SK-N-SH (cell line): ENCODE measurements around the gene TMEM179B. TPM values are rescaled to one million over a fixed set of nuclear protein-coding genes. Genes with fewer than 3 reads are reported as not detected.

Experiments used
- CTCF ChIA-PET: fragments of 300-600, 350-600 bp; formaldehyde crosslinking; extraction: SDS; loops from one replicate; lab custom pipeline; 2021; lab: Yijun Ruan, JAX
- POLR2A ChIA-PET: fragments of 350-600 bp; sonication (Branson Sonifier 250); formaldehyde crosslinking; extraction: SDS; loops from one replicate; lab custom pipeline; 2020; ENCODE audit warnings: antibody characterized with exemption, inconsistent platforms; lab: Yijun Ruan, JAX
- DNase-seq: peaks from one replicate; pipeline ENCODE4 v3.0.0; 2012
- H2AFZ ChIP-seq: fragments of 200-600 bp; sonication (generic); 2 replicates; pipeline ENCODE4 v1.8.1; 2016; ENCODE audit warnings: antibody characterized with exemption, mild to moderate bottlenecking, low read depth
- H3F3A ChIP-seq: fragments of 200-600 bp; sonication (generic); replicated peaks from 2 replicates; pipeline ENCODE3; 2016; ENCODE audit warnings: antibody characterized with exemption, mild to moderate bottlenecking; ENCODE audit not compliant: insufficient read depth
- H3K27ac ChIP-seq, 2 experiments: fragments of 200-500 bp in 1 of 2; fragments of 200-600 bp in 1 of 2; sonication (Bioruptor generic) in 1 of 2; sonication (generic), shearing (Covaris generic) in 1 of 2; 2 replicates each; pipeline versions ENCODE4 v1.5.1 to v1.6.1; 2014 to 2016; ENCODE audit warnings: low read depth in 2 of 2, inconsistent platforms in 1 of 2, low read length in 1 of 2, mild to moderate bottlenecking in 1 of 2, mixed read lengths in 1 of 2
- H3K27me3 ChIP-seq: fragments of 200-600 bp; sonication (generic), shearing (Covaris generic); 2 replicates; pipeline ENCODE4 v1.6.1; 2016; ENCODE audit warnings: mixed run types; ENCODE audit not compliant: insufficient read depth
- H3K36me3 ChIP-seq, 2 experiments: fragments of 200-500 bp in 1 of 2; fragments of 200-600 bp in 1 of 2; sonication (Bioruptor generic) in 1 of 2; sonication (generic) in 1 of 2; replicated peaks in 1 of 2; 2 replicates each; pipeline versions ENCODE3 to v1.5.1; 2014 to 2016; ENCODE audit warnings: low read length in 1 of 2, mild to moderate bottlenecking in 1 of 2; ENCODE audit not compliant: insufficient read depth in 2 of 2, control insufficient read depth in 1 of 2
- H3K4me1 ChIP-seq, 2 experiments: fragments of 200-500 bp in 1 of 2; fragments of 200-600 bp in 1 of 2; sonication (Bioruptor generic) in 1 of 2; sonication (generic), shearing (Covaris generic) in 1 of 2; 2 replicates each; pipeline versions ENCODE4 v1.5.1 to v1.6.1; 2014 to 2016; ENCODE audit warnings: low read depth in 1 of 2, low read length in 1 of 2, mixed run types in 1 of 2; ENCODE audit not compliant: insufficient read depth in 2 of 2, control insufficient read depth in 1 of 2
- H3K4me2 ChIP-seq: fragments of 200-600 bp; sonication (generic), shearing (Covaris generic); 2 replicates; pipeline ENCODE4 v1.6.1; 2017; ENCODE audit warnings: mixed run types
- H3K4me3 ChIP-seq, 2 experiments: fragments of 200-500 bp in 1 of 2; fragments of 200-600 bp in 1 of 2; sonication (Bioruptor generic) in 1 of 2; sonication (generic), shearing (Covaris generic) in 1 of 2; 2 replicates each; pipeline versions ENCODE4 v1.5.1 to v1.8.1; 2014 to 2016; ENCODE audit warnings: low read depth in 2 of 2, inconsistent platforms in 1 of 2, low read length in 1 of 2, mild to moderate bottlenecking in 1 of 2, mixed read lengths in 1 of 2, moderate library complexity in 1 of 2
- H3K79me2 ChIP-seq: fragments of 200-600 bp; sonication (generic); 2 replicates; pipeline ENCODE4 v1.8.1; 2017; ENCODE audit warnings: mild to moderate bottlenecking; ENCODE audit not compliant: insufficient read depth
- H3K9ac ChIP-seq: fragments of 200-600 bp; sonication (generic); 2 replicates; pipeline ENCODE4 v1.6.1; 2017; ENCODE audit warnings: mixed run types
- H3K9me2 ChIP-seq: fragments of 200-600 bp; sonication (generic); 2 replicates; pipeline ENCODE4 v1.6.1; 2017; ENCODE audit warnings: mixed run types
- H3K9me3 ChIP-seq: fragments of 200-600 bp; sonication (generic); 2 replicates; pipeline ENCODE4 v1.6.1; 2017; ENCODE audit warnings: mixed run types, mild to moderate bottlenecking, moderate library complexity
- H4K20me1 ChIP-seq: fragments of 200-600 bp; sonication (generic); 2 replicates; pipeline ENCODE4 v1.6.1; 2017; ENCODE audit warnings: mild to moderate bottlenecking, mixed run types; ENCODE audit not compliant: insufficient read depth
- ELF1 ChIP-seq: IDR thresholded peaks from 2 replicates; pipeline ENCODE4 v1.4.0; 2012
- EZH2phosphoT487 ChIP-seq: fragments of 200-600 bp; sonication (generic); IDR thresholded peaks from 2 replicates; pipeline ENCODE4 v1.6.1; 2017; ENCODE audit warnings: low read depth, mixed run types, mild to moderate bottlenecking, antibody characterized with exemption, moderate library complexity, borderline replicate concordance
- FOSL2 ChIP-seq: IDR thresholded peaks from 2 replicates; pipeline ENCODE4 v1.4.0; 2012; ENCODE audit warnings: low read depth, mild to moderate bottlenecking, moderate library complexity, borderline replicate concordance
- GABPA ChIP-seq: IDR thresholded peaks from 2 replicates; pipeline ENCODE4 v1.4.0; 2012; ENCODE audit warnings: low read depth, mild to moderate bottlenecking
- JUND ChIP-seq: IDR thresholded peaks from 2 replicates; pipeline ENCODE4 v1.4.0; 2012
- MAX ChIP-seq: IDR thresholded peaks from 2 replicates; pipeline ENCODE4 v1.4.0; 2012; ENCODE audit warnings: low read depth
- MEF2A ChIP-seq: IDR thresholded peaks from 2 replicates; pipeline ENCODE4 v1.4.0; 2012; ENCODE audit warnings: low read depth, borderline replicate concordance
- NRF1 ChIP-seq: IDR thresholded peaks from 2 replicates; pipeline ENCODE4 v1.6.1; 2012; ENCODE audit warnings: low read depth, mild to moderate bottlenecking, low read length
- PBX3 ChIP-seq: IDR thresholded peaks from 2 replicates; pipeline ENCODE4; 2012
- POLR2AphosphoS5 ChIP-seq: IDR thresholded peaks from 2 replicates; pipeline ENCODE4 v1.6.1; 2012; ENCODE audit warnings: low read depth, low read length
- RAD21 ChIP-seq: IDR thresholded peaks from 2 replicates; pipeline ENCODE4 v1.6.1; 2012; ENCODE audit warnings: mild to moderate bottlenecking, low read length
- REST ChIP-seq: IDR thresholded peaks from 2 replicates; pipeline ENCODE4 v1.6.1; 2012; ENCODE audit warnings: mild to moderate bottlenecking, low read depth, low read length, moderate library complexity
- RXRA ChIP-seq: IDR thresholded peaks from 2 replicates; pipeline ENCODE4 v1.4.0; 2012; ENCODE audit warnings: low read depth, mild to moderate bottlenecking, borderline replicate concordance
- SIN3A ChIP-seq: IDR thresholded peaks from 2 replicates; pipeline ENCODE4 v1.6.1; 2012; ENCODE audit warnings: low read depth, mild to moderate bottlenecking, low read length, moderate library complexity, borderline replicate concordance
- SMC3 ChIP-seq: IDR thresholded peaks from 2 replicates; pipeline ENCODE4 v1.6.1; 2012; ENCODE audit warnings: low read depth, low read length, improper control_type of control experiment
- TAF1 ChIP-seq: IDR thresholded peaks from 2 replicates; pipeline ENCODE4 v1.6.1; 2012; ENCODE audit warnings: low read depth, mild to moderate bottlenecking, low read length, moderate library complexity, borderline replicate concordance
- YY1 ChIP-seq: IDR thresholded peaks from 2 replicates; pipeline ENCODE4 v1.4.0; 2012; ENCODE audit warnings: low read depth, mild to moderate bottlenecking
- ZBTB33 ChIP-seq: IDR thresholded peaks from 2 replicates; pipeline ENCODE4 v1.4.0; 2012; ENCODE audit warnings: low read depth, borderline replicate concordance
- WGBS: methylation state at CpG from one replicate; pipeline ENCODE4 v1.1.6; 2017; ENCODE audit warnings: low lambda C conversion rate; 5-methylcytosine and 5-hydroxymethylcytosine counted together
- polyA plus RNA-seq, 3 experiments: library from polyadenylated mRNA; depleted of rRNA; stranded (reverse); fragments of >200 nt; gene quantifications; 2 replicates each; pipeline ENCODE4 v1.2.3, GENCODE V29; 2012

TMEM179B gene
- polyA plus RNA-seq, 1 of the 3 experiments (the other 2 are of a cell fraction), result 69.6 TPM

- TF ChIP-seq JUND (no peak), SMC3 (no peak), EZH2phosphoT487 (no peak), NRF1 (no peak), MAX (no peak)
- H3K4me2 ChIP-seq, result no peak overlapping the region; the same call in none of the 2 replicates
- H3K9me2 ChIP-seq, result no peaks in the 10 kb centered on the region
- H3K79me2 ChIP-seq, result peaks cover 59% of the 10 kb centered on the region
- ChIA-PET POLR2A (interaction anchor here (0.7 to 2.0 kb wide), 4 partner anchors 14 to 52 kb away, joined by 3 to 10 read pairs (median 3); partner anchors contain the start of gene STX5), CTCF (interaction anchor here (0.9 to 6.6 kb wide), 6 partner anchors 16 to 109 kb away, joined by 3 to 130 read pairs (median 4); partner anchors contain the start of genes NXF1, SLC3A2 and TAF6L)
- peak overlapping the region in 1 of 2 experiments; percentile 33; a peak in 1 of 4 replicates for H3K27ac ChIP-seq
- no peak for DNase-seq
- H3K9ac ChIP-seq, result no peak overlapping the region
- no peak overlapping the region for H2AFZ ChIP-seq
- no peaks in the 10 kb centered on the region for H3K27me3 ChIP-seq
- H4K20me1 ChIP-seq, result no peaks in the 10 kb centered on the region
- no peaks in the 10 kb centered on the region for H3K9me3 ChIP-seq
- peaks cover 40 to 45% of the 10 kb centered on the region in 2 experiments for H3K36me3 ChIP-seq
- peaks cover 51% of the 10 kb centered on the region for H3F3A ChIP-seq
- H3K4me3 ChIP-seq, result no peak overlapping the region
- 80% methylated on average over 2 of the region's 3 CpGs for WGBS
- peaks cover 9 to 30% of the 10 kb centered on the region in 2 experiments for H3K4me1 ChIP-seq
Measured at GRCh38 chr11:62789576-62789975, 2.4 kb downstream of the TMEM179B start.

- Histone ChIP-seq H3K27me3 (no peaks in the 10 kb centered on the region), H3K27ac (peak within 1 kb of the TSS; percentile 76 to 87), H3K9me3 (no peaks in the 10 kb centered on the region), H3K4me3 (peak within 1 kb of the TSS; percentile 78 to 92), H3K9ac (peak within 1 kb of the TSS; percentile 82), H3K4me2 (peak within 1 kb of the TSS; percentile 98), H3K36me3 (peaks cover 54 to 58% of the 10 kb centered on the region in 2 experiments), H3K4me1 (peaks cover 9 to 24% of the 10 kb centered on the region in 2 experiments; a peak in 3 of 4 replicates), H2AFZ (peak within 1 kb of the TSS; percentile 47), H3K9me2 (no peaks in the 10 kb centered on the region)
- DNase-seq, result peak; percentile 96
- CTCF ChIA-PET, result interaction anchor here (0.7 to 1.6 kb wide), 4 partner anchors 9 to 1460 kb away, joined by 3 to 5 read pairs (median 4); no protein-coding TSS in a partner anchor
- WGBS, result 2% methylated on average over 9 of the region's 58 CpGs
- TF ChIP-seq TAF1 (peak; percentile 92), YY1 (peak; percentile 91), SIN3A (peak; percentile 29; the same call in 1 of the 2 replicates), PBX3 (peak; percentile 17; the same call in 1 of the 2 replicates), MEF2A (no peak), REST (peak; percentile 8; the same call in 1 of the 2 replicates), RXRA (no peak), RAD21 (no peak), FOSL2 (no peak), ZBTB33 (0 out of 2 replicates have a peak, but pooled peaks have one; percentile 26), ELF1 (peak; percentile 74), POLR2AphosphoS5 (peak; percentile 94), GABPA (peak; percentile 85)
- TF ChIP-seq, all 33 proteins: peak for 9
- H4K20me1 ChIP-seq, result no peaks in the 10 kb centered on the region
- POLR2A ChIA-PET, result interaction anchor here (1.3 to 1.6 kb wide), 4 partner anchors 38 to 89 kb away, joined by 3 to 12 read pairs (median 5); partner anchors contain the start of genes SLC3A2 and ZBTB3
- H3K79me2 ChIP-seq, result peaks cover 50% of the 10 kb centered on the region
- peaks cover 60% of the 10 kb centered on the region for H3F3A ChIP-seq
Measured at GRCh38 chr11:62791501-62792201, 4.4 kb downstream of the TMEM179B start, which contains the start of gene TMEM223. Gene TMEM223, minus strand, starts transcription at chr11:62792006. Its CDS starts 12 bp downstream, at chr11:62791994.
